Activated CD4-positive, alpha-beta T cell treated with anti-CD3 and anti-CD28 coated beads, Interleukin-2, amount 10 ng/mL, durations not matched to agents 7 days and 5 days (primary cell): ENCODE measurements around the gene PWWP2B. TPM values are rescaled to one million over a fixed set of nuclear protein-coding genes. Genes with fewer than 3 reads are reported as not detected.

Experiments used
- CTCF ChIA-PET: fragments of 350-600 bp; sonication (Branson Sonifier 250); formaldehyde crosslinking; loops from one replicate; lab custom pipeline; 2021; ENCODE audit warnings: antibody characterized with exemption; lab: Charles Lee
- POLR2A ChIA-PET: fragments of 350-600 bp; sonication (Branson Sonifier 250); formaldehyde crosslinking; loops from one replicate; lab custom pipeline; 2021; ENCODE audit warnings: antibody characterized with exemption; lab: Charles Lee
- DNase-seq: peaks from one replicate; pipeline ENCODE4 v3.0.0-alpha.2; 2020
- H3K27ac Mint-ChIP-seq: one replicate; pipeline ENCODE4 v1.8.0; 2021; ENCODE audit warnings: mild to moderate bottlenecking, moderate library complexity, mixed read lengths
- H3K27me3 Mint-ChIP-seq: one replicate; pipeline ENCODE4 v1.8.0; 2021; ENCODE audit warnings: mixed read lengths
- H3K36me3 Mint-ChIP-seq: one replicate; pipeline ENCODE4 v1.8.0; 2021; ENCODE audit warnings: low read depth, mixed read lengths
- H3K4me1 Mint-ChIP-seq: one replicate; pipeline ENCODE4 v1.8.0; 2021; ENCODE audit warnings: mixed read lengths
- H3K4me3 Mint-ChIP-seq: one replicate; pipeline ENCODE4 v1.8.0; 2021; ENCODE audit warnings: mild to moderate bottlenecking, moderate library complexity, mixed read lengths
- H3K9me3 Mint-ChIP-seq: one replicate; pipeline ENCODE4 v1.8.0; 2021; ENCODE audit warnings: mixed read lengths
- total RNA-seq, 2 experiments: library from RNA; stranded (reverse); gene quantifications; one replicate each; pipeline ENCODE4 v1.2.3, GENCODE V29; 2021

Gene PWWP2B
- total RNA-seq, 2 experiments from 2014 or later = 8.1 to 9.3 TPM

- CTCF ChIA-PET = interaction anchor here (0.6 to 1.0 kb wide), 4 partner anchors 43 to 187 kb away, joined by 3 read pairs; no protein-coding TSS in a partner anchor
- Mint-ChIP-seq H3K4me3 (peak overlapping the region; percentile 22), H3K27ac (peak overlapping the region; percentile 71), H3K4me1 (peaks cover 4% of the 10 kb centered on the region), H3K9me3 (peaks cover 7% of the 10 kb centered on the region), H3K36me3 (no peaks in the 10 kb centered on the region), H3K27me3 (no peaks in the 10 kb centered on the region)
- peak; percentile 76 for DNase-seq
- POLR2A ChIA-PET = no interaction called here
Observed at GRCh38 chr10:132387764-132388210, 9.2 kb upstream of the PWWP2B start.

GRCh38 chr10:132388891-132389432, 8.0 kb upstream of the PWWP2B start:
- CTCF ChIA-PET = interaction anchor here (1.2 kb wide), 1 partner anchor 58 kb away, joined by 3 read pairs; no protein-coding TSS in a partner anchor

GRCh38 chr10:132389433-132390169, 7.4 kb upstream of the PWWP2B start:
- H3K36me3 Mint-ChIP-seq = no peaks in the 10 kb centered on the region
- no peaks in the 10 kb centered on the region for H3K27me3 Mint-ChIP-seq
- H3K4me3 Mint-ChIP-seq = no peak overlapping the region
- DNase-seq = no peak
- no peak overlapping the region for H3K27ac Mint-ChIP-seq
- ChIA-PET POLR2A (no interaction called here), CTCF (interaction anchor here (1.0 to 1.2 kb wide), 2 partner anchors 54 to 57 kb away, joined by 3 read pairs; no protein-coding TSS in a partner anchor)
- H3K4me1 Mint-ChIP-seq = peaks cover 4% of the 10 kb centered on the region
- H3K9me3 Mint-ChIP-seq = peaks cover 7% of the 10 kb centered on the region

More at GRCh38 chr10:132388891-132389432, 8.0 kb upstream of the PWWP2B start:
- no peaks in the 10 kb centered on the region for H3K27me3 Mint-ChIP-seq
- H3K36me3 Mint-ChIP-seq = no peaks in the 10 kb centered on the region
- peaks cover 4% of the 10 kb centered on the region for H3K4me1 Mint-ChIP-seq
- POLR2A ChIA-PET = no interaction called here
- H3K27ac Mint-ChIP-seq = no peak overlapping the region
- peaks cover 7% of the 10 kb centered on the region for H3K9me3 Mint-ChIP-seq
- H3K4me3 Mint-ChIP-seq = no peak overlapping the region
- DNase-seq = no peak

- Mint-ChIP-seq H3K36me3 (no peaks in the 10 kb centered on the region), H3K9me3 (peaks cover 7% of the 10 kb centered on the region), H3K4me1 (peaks cover 4% of the 10 kb centered on the region), H3K4me3 (no peak overlapping the region), H3K27ac (no peak overlapping the region), H3K27me3 (no peaks in the 10 kb centered on the region)
- ChIA-PET POLR2A (no interaction called here), CTCF (interaction anchor here (1.0 to 1.2 kb wide), 2 partner anchors 53 to 57 kb away, joined by 3 read pairs; no protein-coding TSS in a partner anchor)
- no peak for DNase-seq
Observed at GRCh38 chr10:132390170-132390920, 6.7 kb upstream of the PWWP2B start.

GRCh38 chr10:132390921-132391675, 5.9 kb upstream of the PWWP2B start:
- Mint-ChIP-seq H3K9me3 (peaks cover 7% of the 10 kb centered on the region), H3K27me3 (no peaks in the 10 kb centered on the region), H3K4me1 (peaks cover 4% of the 10 kb centered on the region), H3K4me3 (no peak overlapping the region), H3K27ac (no peak overlapping the region), H3K36me3 (no peaks in the 10 kb centered on the region)
- CTCF ChIA-PET = no interaction called here
- POLR2A ChIA-PET = no interaction called here
- DNase-seq = no peak

GRCh38 chr10:132391676-132392020, 5.4 kb upstream of the PWWP2B start:
- ChIA-PET CTCF (no interaction called here), POLR2A (no interaction called here)
- Mint-ChIP-seq H3K9me3 (peaks cover 7% of the 10 kb centered on the region), H3K27ac (no peak overlapping the region), H3K4me1 (peaks cover 4% of the 10 kb centered on the region), H3K36me3 (no peaks in the 10 kb centered on the region), H3K27me3 (no peaks in the 10 kb centered on the region), H3K4me3 (no peak overlapping the region)
- DNase-seq = no peak

GRCh38 chr10:132392184-132392800, 4.7 kb upstream of the PWWP2B start:
- no peak overlapping the region for H3K4me3 Mint-ChIP-seq

GRCh38 chr10:132392811-132393694, 3.9 kb upstream of the PWWP2B start:
- ChIA-PET POLR2A (no interaction called here), CTCF (interaction anchor here (0.8 to 1.0 kb wide), 3 partner anchors 11 to 169 kb away, joined by 3 to 4 read pairs (median 3); no protein-coding TSS in a partner anchor)
- H3K27ac Mint-ChIP-seq = no peak overlapping the region
- peaks cover 7% of the 10 kb centered on the region for H3K9me3 Mint-ChIP-seq
- H3K4me1 Mint-ChIP-seq = peaks cover 4% of the 10 kb centered on the region
- no peaks in the 10 kb centered on the region for H3K36me3 Mint-ChIP-seq
- no peak overlapping the region for H3K4me3 Mint-ChIP-seq
- no peaks in the 10 kb centered on the region for H3K27me3 Mint-ChIP-seq
- no peak for DNase-seq

More at GRCh38 chr10:132392184-132392800, 4.7 kb upstream of the PWWP2B start:
- peak overlapping the region; percentile 1 for H3K27ac Mint-ChIP-seq
- ChIA-PET POLR2A (no interaction called here), CTCF (no interaction called here)
- peaks cover 7% of the 10 kb centered on the region for H3K9me3 Mint-ChIP-seq
- H3K27me3 Mint-ChIP-seq = no peaks in the 10 kb centered on the region
- H3K4me1 Mint-ChIP-seq = peaks cover 4% of the 10 kb centered on the region
- DNase-seq = no peak
- H3K36me3 Mint-ChIP-seq = no peaks in the 10 kb centered on the region

- ChIA-PET POLR2A (no interaction called here), CTCF (interaction anchor here (0.8 to 1.0 kb wide), 4 partner anchors 10 to 170 kb away, joined by 3 to 4 read pairs (median 4); no protein-coding TSS in a partner anchor)
- Mint-ChIP-seq H3K4me3 (no peak overlapping the region), H3K27me3 (no peaks in the 10 kb centered on the region), H3K4me1 (peaks cover 6% of the 10 kb centered on the region), H3K9me3 (peaks cover 7% of the 10 kb centered on the region), H3K36me3 (no peaks in the 10 kb centered on the region), H3K27ac (no peak overlapping the region)
- DNase-seq = no peak
Observed at GRCh38 chr10:132393695-132394181, 3.3 kb upstream of the PWWP2B start.

GRCh38 chr10:132394201-132394811, 2.7 kb upstream of the PWWP2B start:
- Mint-ChIP-seq H3K9me3 (peaks cover 7% of the 10 kb centered on the region), H3K4me1 (peaks cover 6% of the 10 kb centered on the region), H3K27me3 (no peaks in the 10 kb centered on the region), H3K36me3 (no peaks in the 10 kb centered on the region), H3K27ac (no peak overlapping the region), H3K4me3 (no peak overlapping the region)
- POLR2A ChIA-PET = no interaction called here
- no peak for DNase-seq
- CTCF ChIA-PET = interaction anchor here (0.8 to 1.0 kb wide), 2 partner anchors 13 to 53 kb away, joined by 3 to 4 read pairs; no protein-coding TSS in a partner anchor
